GM12878 (cell line): ENCODE results near the gene OTUB1. TPM values are rescaled to one million over a fixed set of nuclear protein-coding genes. Genes with fewer than 3 reads are reported as not detected.

Experiments used
- ATAC-seq: fragments of 200-7000 bp; cut with Tn5 transposase; 3 replicates; pipeline ENCODE4 v1.9.1; 2020; ENCODE audit warnings: mild to moderate bottlenecking, moderate library complexity
- BruUV-seq: library from RNA; stranded (reverse); fragments of 400-500 nt; replicated peaks from 2 replicates; lab custom pipeline; 2021; lab: Mats Ljungman, UMichigan
- CTCF ChIA-PET: fragments of 300-600 bp; sonication (Branson Sonifier 250); formaldehyde crosslinking; extraction: SDS; loops from one replicate; lab custom pipeline; 2021; ENCODE audit warnings: inconsistent platforms; lab: Yijun Ruan, JAX
- POLR2A ChIA-PET: fragments of 350-600 bp; formaldehyde crosslinking; extraction: SDS; loops from one replicate; lab custom pipeline; 2021; ENCODE audit warnings: inconsistent platforms; lab: Charles Lee
- RAD21 ChIA-PET: fragments of 300-600 bp; sonication (Branson Sonifier 250); formaldehyde crosslinking; loops from one replicate; lab custom pipeline; 2023; ENCODE audit warnings: antibody characterized with exemption; ENCODE audit not compliant: unreplicated experiment; lab: Charles Lee
- SMC1A ChIA-PET: fragments of 300-600 bp; sonication (Branson Sonifier 250); formaldehyde crosslinking; loops from one replicate; lab custom pipeline; 2023; ENCODE audit not compliant: unreplicated experiment, uncharacterized antibody; lab: Charles Lee
- DNase-seq: peaks from one replicate; pipeline ENCODE4 v3.0.0-alpha.2; 2011; ENCODE audit warnings: low read depth, low spot score
- FAIRE-seq: peaks from 3 replicates; lab custom pipeline; 2011; peaks lifted over from hg19 to GRCh38; lab: Jason Lieb, UNC
- H2AFZ ChIP-seq: 2 replicates; pipeline ENCODE4 v1.6.0; 2011; ENCODE audit warnings: low read depth, low read length, control low read depth; ENCODE audit not compliant: control insufficient read depth
- H3K27ac ChIP-seq: 2 replicates; pipeline ENCODE4 v1.5.1; 2011; ENCODE audit warnings: control low read depth; ENCODE audit not compliant: control insufficient read depth, insufficient read depth
- H3K27me3 ChIP-seq, 2 experiments: replicated peaks in 1 of 2; 2 replicates each; pipeline versions ENCODE4 v1.6.0 to v1.6.1; 2011; ENCODE audit warnings: low read length in 1 of 2; ENCODE audit not compliant: control insufficient read depth in 2 of 2, insufficient read depth in 2 of 2
- H3K36me3 ChIP-seq, 2 experiments: 2 replicates each; pipeline ENCODE4 v1.5.1; 2011; ENCODE audit warnings: low read length in 1 of 2; ENCODE audit not compliant: control insufficient read depth in 2 of 2, insufficient read depth in 2 of 2
- H3K4me1 ChIP-seq: 2 replicates; pipeline ENCODE4 v1.6.1; 2011; ENCODE audit warnings: mild to moderate bottlenecking, low read length, moderate library complexity, mixed read lengths; ENCODE audit not compliant: control insufficient read depth, insufficient read depth
- H3K4me2 ChIP-seq: 2 replicates; pipeline ENCODE4 v1.6.0; 2011; ENCODE audit warnings: control low read depth; ENCODE audit not compliant: control insufficient read depth, insufficient read depth
- H3K4me3 ChIP-seq: fragments of 200-600 bp; sonication (generic); 2 replicates; pipeline ENCODE4 v1.5.1; 2016
- H3K79me2 ChIP-seq: 2 replicates; pipeline ENCODE4 v1.6.0; 2011; ENCODE audit warnings: low read length; ENCODE audit not compliant: control insufficient read depth, insufficient read depth
- H3K9ac ChIP-seq: 2 replicates; pipeline ENCODE4 v1.8.0; 2011; ENCODE audit warnings: low read length, control low read depth, mixed read lengths; ENCODE audit not compliant: control insufficient read depth, insufficient read depth
- H3K9me3 ChIP-seq: replicated peaks from 3 replicates; pipeline ENCODE4 v1.5.1; 2011; ENCODE audit warnings: mild to moderate bottlenecking, low read length; ENCODE audit not compliant: control insufficient read depth, insufficient read depth
- H4K20me1 ChIP-seq: 2 replicates; pipeline ENCODE4 v1.6.0; 2011; ENCODE audit not compliant: control insufficient read depth, insufficient read depth
- BACH1 ChIP-seq: fragments of 450-650 bp; IDR thresholded peaks from 2 replicates; pipeline ENCODE4 v1.6.1; 2017; ENCODE audit warnings: mild to moderate bottlenecking, borderline replicate concordance
- EGR1 ChIP-seq, 2 experiments: IDR thresholded peaks; 1 replicate in 1 of 2; 2 replicates in 1 of 2; pipeline ENCODE4 v1.6.1; 2011 to 2012; ENCODE audit warnings: low read depth in 2 of 2, low read length in 2 of 2, borderline replicate concordance in 1 of 2, mild to moderate bottlenecking in 1 of 2, moderate library complexity in 1 of 2
- POLR2A ChIP-seq: IDR thresholded peaks from 2 replicates; pipeline ENCODE4 v1.6.1; 2011; ENCODE audit warnings: low read depth, mild to moderate bottlenecking, low read length
- SMAD5 ChIP-seq: IDR thresholded peaks from 2 replicates; pipeline ENCODE4 v1.6.1; 2016; ENCODE audit warnings: antibody characterized with exemption, low read depth
- WRNIP1 ChIP-seq: IDR thresholded peaks from 2 replicates; pipeline ENCODE4 v1.6.1; 2011; ENCODE audit warnings: low read depth, low read length, improper control_type of control experiment, borderline replicate concordance
- ZNF24 ChIP-seq: fragments of 450-650 bp; IDR thresholded peaks from 2 replicates; pipeline ENCODE4 v1.6.1; 2017; ENCODE audit warnings: antibody characterized with exemption, mild to moderate bottlenecking
- WGBS: methylation state at CpG from one replicate; pipeline ENCODE4 v1.1.6; 2016; ENCODE audit warnings: low lambda C conversion rate; ENCODE audit not compliant: insufficient replicate concordance, insufficient coverage; ENCODE audit errors: missing lambda C conversion rate; 5-methylcytosine and 5-hydroxymethylcytosine counted together
- in situ Hi-C: fragments of 300-500 bp; cut with MboI; formaldehyde crosslinking; loops from 9 replicates; pipeline ENCODE4 v1.14.3; 2018; ENCODE audit warnings: mixed read lengths
- intact Hi-C: fragments of 100-400 bp; cut with micrococcal nuclease; formaldehyde crosslinking; loops from one replicate; pipeline ENCODE4 v1.14.2; 2022; ENCODE audit not compliant: unreplicated experiment
- polyA plus RNA-seq, 11 experiments: library from polyadenylated mRNA; depleted of rRNA in 4 of 11; unstranded in 6 of 11; stranded (reverse) in 5 of 11; fragments of >200 nt; fragmentation: Nextera tagmentation in 4 of 11; fragmentation: Illumina TruSeq in 1 of 11; extraction: Ambion mirVana in 4 of 11; extraction: Trizol in 1 of 11; gene quantifications; 1 replicate in 1 of 11; 2 replicates in 10 of 11; pipeline versions ENCODE4 v1.2.1 to v1.2.3, GENCODE V29; 2011 to 2016; ENCODE audit warnings: inconsistent platforms in 2 of 11, missing spikeins in 2 of 11, low read depth in 1 of 11
- total RNA-seq, 4 experiments: library from RNA; depleted of rRNA in 3 of 4; stranded (reverse); fragments of >200 nt in 3 of 4; fragmentation: Illumina TruSeq in 1 of 4; extraction: Trizol in 1 of 4; gene quantifications; 2 replicates each; pipeline versions ENCODE4 v1.2.1 to v1.2.3, GENCODE V29; 2013 to 2021
- TF ChIP-seq, protein P1 (sequence below), 3 experiments: IDR thresholded peaks in 2 of 3; conservative IDR thresholded peaks in 1 of 3; 2 replicates each; pipeline ENCODE4 v1.5.1; 2011; ENCODE audit warnings: low read depth in 3 of 3, low read length in 3 of 3, mild to moderate bottlenecking in 3 of 3, control low read depth in 2 of 3, moderate library complexity in 2 of 3, inconsistent platforms in 1 of 3, mixed read lengths in 1 of 3; ENCODE audit not compliant: control insufficient read depth in 2 of 3, insufficient read depth in 1 of 3; ENCODE audit errors: extremely low read depth in 1 of 3

OTUB1 gene
- total and polyA plus RNA-seq, 10 of the 15 experiments (the other 5 are each of a cell fraction or from before 2014, with no cell fraction given) = 49.6 to 225 (median 131) TPM

DNA sequence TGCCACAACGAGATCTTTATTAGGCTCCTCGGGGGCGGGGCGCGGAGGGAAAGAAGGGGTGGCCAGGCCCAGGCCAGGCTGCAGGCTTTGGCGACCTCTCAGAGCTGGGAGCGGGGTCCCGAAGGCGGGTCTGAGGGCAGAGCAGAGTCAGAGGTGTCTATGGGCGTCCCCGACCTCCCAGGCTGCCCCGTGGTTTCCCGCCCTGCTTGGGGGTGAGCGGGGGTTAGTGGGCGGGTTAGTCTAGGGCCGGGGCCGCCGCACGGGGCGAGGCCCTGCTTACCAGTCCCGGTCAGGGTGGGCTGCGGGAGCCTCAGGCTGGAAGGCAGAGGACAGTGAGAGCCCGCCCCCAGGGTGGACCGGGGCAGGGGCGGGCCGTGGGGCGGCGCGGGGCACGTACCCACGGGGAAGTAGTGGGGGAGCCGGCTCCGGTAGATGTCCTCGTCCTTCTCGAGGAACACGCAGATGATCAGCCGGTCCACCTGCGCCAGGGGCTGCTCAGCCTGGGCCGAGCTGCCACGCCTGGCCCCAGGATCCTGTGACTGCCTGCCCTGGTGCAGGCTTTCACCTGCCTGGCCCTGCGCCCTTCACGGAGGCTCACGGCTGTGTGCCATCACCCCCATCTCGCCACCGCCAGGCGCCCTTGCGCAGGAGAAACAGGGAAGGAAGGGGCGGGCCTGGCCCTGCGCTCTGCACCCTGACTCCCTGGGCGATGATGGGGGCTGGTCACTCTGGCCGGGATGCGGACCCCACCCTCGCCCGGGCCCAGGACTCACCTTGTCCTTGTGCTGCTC, 12.5 kb downstream of the OTUB1 start:
- H4K20me1 ChIP-seq = no peaks in the 10 kb centered on the region; the same call in 1 of the 2 replicates

DNA sequence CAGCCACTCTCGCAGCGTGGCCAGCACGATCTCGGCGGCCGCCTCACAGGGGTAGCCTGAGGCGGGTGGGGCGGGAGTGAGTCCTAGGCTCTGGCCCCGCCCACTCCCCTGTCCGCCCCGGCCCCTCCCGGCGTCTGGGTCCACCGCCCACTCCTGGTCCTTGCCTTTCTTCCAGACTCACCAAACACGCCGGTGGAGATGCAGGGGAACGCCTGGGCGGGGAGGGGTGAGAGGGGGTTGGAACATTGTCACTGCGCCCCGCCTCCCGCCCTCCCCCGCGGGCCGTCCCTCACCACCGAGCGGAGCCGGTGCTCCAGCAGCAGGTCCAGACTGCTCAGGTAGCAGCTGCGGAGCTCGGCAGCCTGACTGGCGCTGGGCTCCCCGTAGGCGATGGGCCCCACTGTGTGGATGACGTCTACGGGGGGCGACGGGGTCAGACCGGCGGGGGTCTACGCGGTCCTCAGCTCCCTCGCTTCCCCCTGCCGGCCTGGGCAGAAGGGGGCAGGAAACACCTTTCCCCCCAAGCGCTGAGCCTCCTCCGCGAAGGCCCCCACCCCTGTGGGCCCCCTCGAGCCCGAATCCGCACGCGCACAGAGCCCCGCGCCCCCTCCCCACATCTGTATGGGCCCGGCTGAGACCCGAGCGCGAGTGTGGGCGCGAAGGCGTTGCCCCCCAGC, 13.2 kb downstream of the OTUB1 start:
- peak overlapping the region; percentile 38; the same call in 1 of the 2 replicates for H3K4me2 ChIP-seq
- CTCF ChIA-PET = interaction anchor here (4.1 kb wide), 1 partner anchor 149 kb away, joined by 21 read pairs; no protein-coding TSS in a partner anchor
- POLR2A ChIA-PET = no interaction called here
- H3K36me3 ChIP-seq = peaks cover 0 to 25% of the 10 kb centered on the region in 2 experiments; a peak in 3 of 4 replicates
- no peak overlapping the region for H3K27ac ChIP-seq
- no peak overlapping the region for H2AFZ ChIP-seq
- no TSS peak for BruUV-seq
- H3K4me1 ChIP-seq = no peaks in the 10 kb centered on the region; the same call in 1 of the 2 replicates
- RAD21 ChIA-PET = interaction anchor here (1.1 to 1.6 kb wide), 2 partner anchors 148 to 150 kb away, joined by 3 to 7 read pairs; no protein-coding TSS in a partner anchor
- WGBS = 21% methylated on average over 35 of the region's 59 CpGs
- H3K9ac ChIP-seq = no peak overlapping the region
- H3K4me3 ChIP-seq = no peak overlapping the region
- no peaks in the 10 kb centered on the region for H3K79me2 ChIP-seq
- SMC1A ChIA-PET = no interaction called here
- H3K9me3 ChIP-seq = no peaks in the 10 kb centered on the region
- in situ Hi-C loops = loop anchor here (5.0 kb wide), 1 partner anchor 148 kb away; no protein-coding TSS in a partner anchor
- ATAC-seq (peak; percentile 59), FAIRE-seq (no peak), DNase-seq (no peak)
- intact Hi-C loops = loop anchor here (1.0 kb wide), 1 partner anchor 149 kb away; no protein-coding TSS in a partner anchor
- H4K20me1 ChIP-seq = no peaks in the 10 kb centered on the region; the same call in 1 of the 2 replicates
- H3K27me3 ChIP-seq = no peaks in the 10 kb centered on the region
- TF ChIP-seq BACH1 (0 out of 2 replicates have a peak, but pooled peaks have one; percentile 11), SMAD5 (0 out of 2 replicates have a peak, but pooled peaks have one; percentile 12), EGR1 (IDR thresholded peaks at IDR 0.05; ENCODE audit: borderline replicate concordance in 1 of 2, low read depth in 2 of 2, low read length in 2 of 2) (peak in 1 of 2 experiments; percentile 44; a peak in 1 of 3 replicates), ZNF24 (no peak), POLR2A (peak; percentile 61)
- TF ChIP-seq, protein P1, sequence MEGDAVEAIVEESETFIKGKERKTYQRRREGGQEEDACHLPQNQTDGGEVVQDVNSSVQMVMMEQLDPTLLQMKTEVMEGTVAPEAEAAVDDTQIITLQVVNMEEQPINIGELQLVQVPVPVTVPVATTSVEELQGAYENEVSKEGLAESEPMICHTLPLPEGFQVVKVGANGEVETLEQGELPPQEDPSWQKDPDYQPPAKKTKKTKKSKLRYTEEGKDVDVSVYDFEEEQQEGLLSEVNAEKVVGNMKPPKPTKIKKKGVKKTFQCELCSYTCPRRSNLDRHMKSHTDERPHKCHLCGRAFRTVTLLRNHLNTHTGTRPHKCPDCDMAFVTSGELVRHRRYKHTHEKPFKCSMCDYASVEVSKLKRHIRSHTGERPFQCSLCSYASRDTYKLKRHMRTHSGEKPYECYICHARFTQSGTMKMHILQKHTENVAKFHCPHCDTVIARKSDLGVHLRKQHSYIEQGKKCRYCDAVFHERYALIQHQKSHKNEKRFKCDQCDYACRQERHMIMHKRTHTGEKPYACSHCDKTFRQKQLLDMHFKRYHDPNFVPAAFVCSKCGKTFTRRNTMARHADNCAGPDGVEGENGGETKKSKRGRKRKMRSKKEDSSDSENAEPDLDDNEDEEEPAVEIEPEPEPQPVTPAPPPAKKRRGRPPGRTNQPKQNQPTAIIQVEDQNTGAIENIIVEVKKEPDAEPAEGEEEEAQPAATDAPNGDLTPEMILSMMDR (IDR thresholded peaks at IDR 0.05 in 2 of 3, conservative IDR thresholded peaks at IDR 0.05 in 1 of 3; ENCODE audit: control insufficient read depth in 2 of 3, extremely low read depth in 1 of 3, insufficient read depth in 1 of 3, low read depth in 3 of 3, low read length in 3 of 3) = peak in 1 of 3 experiments; percentile 9; a peak in 1 of 6 replicates

More for the DNA sequence above, 12.5 kb downstream of the OTUB1 start:
- POLR2A ChIA-PET = interaction anchor here (0.5 kb wide), 1 partner anchor 178 kb away, joined by 3 read pairs; no protein-coding TSS in a partner anchor
- Histone ChIP-seq H2AFZ (no peak overlapping the region), H3K9ac (no peak overlapping the region), H3K36me3 (peaks cover under 1 to 26% of the 10 kb centered on the region in 2 experiments; a peak in 3 of 4 replicates), H3K4me2 (no peak overlapping the region), H3K9me3 (no peaks in the 10 kb centered on the region), H3K4me1 (no peaks in the 10 kb centered on the region; the same call in 1 of the 2 replicates), H3K4me3 (no peak overlapping the region), H3K27ac (no peak overlapping the region), H3K27me3 (no peaks in the 10 kb centered on the region), H3K79me2 (no peaks in the 10 kb centered on the region)
- BruUV-seq = no TSS peak
- no peak for TF ChIP-seq WRNIP1
- peak; percentile 36; the same call in 1 of the 2 replicates for TF ChIP-seq POLR2A
- RAD21 ChIA-PET = interaction anchor here (1.1 kb wide), 1 partner anchor 150 kb away, joined by 3 read pairs; no protein-coding TSS in a partner anchor
- ATAC-seq = peak; percentile 6; the same call in 2 of the 3 replicates
- 62% methylated on average over 41 of the region's 54 CpGs for WGBS
- intact Hi-C loops = no loop called here
- FAIRE-seq = no peak
- no peak for DNase-seq
- CTCF ChIA-PET = interaction anchor here (4.1 kb wide), 1 partner anchor 150 kb away, joined by 21 read pairs; no protein-coding TSS in a partner anchor
- SMC1A ChIA-PET = no interaction called here
- in situ Hi-C loops = no loop called here
